ENCODE results near the gene SRGAP3.

GRCh38 chr3:9019259-9019961 is 230.0 kb downstream of the SRGAP3 start:
- TF ChIP-seq, protein P1, sequence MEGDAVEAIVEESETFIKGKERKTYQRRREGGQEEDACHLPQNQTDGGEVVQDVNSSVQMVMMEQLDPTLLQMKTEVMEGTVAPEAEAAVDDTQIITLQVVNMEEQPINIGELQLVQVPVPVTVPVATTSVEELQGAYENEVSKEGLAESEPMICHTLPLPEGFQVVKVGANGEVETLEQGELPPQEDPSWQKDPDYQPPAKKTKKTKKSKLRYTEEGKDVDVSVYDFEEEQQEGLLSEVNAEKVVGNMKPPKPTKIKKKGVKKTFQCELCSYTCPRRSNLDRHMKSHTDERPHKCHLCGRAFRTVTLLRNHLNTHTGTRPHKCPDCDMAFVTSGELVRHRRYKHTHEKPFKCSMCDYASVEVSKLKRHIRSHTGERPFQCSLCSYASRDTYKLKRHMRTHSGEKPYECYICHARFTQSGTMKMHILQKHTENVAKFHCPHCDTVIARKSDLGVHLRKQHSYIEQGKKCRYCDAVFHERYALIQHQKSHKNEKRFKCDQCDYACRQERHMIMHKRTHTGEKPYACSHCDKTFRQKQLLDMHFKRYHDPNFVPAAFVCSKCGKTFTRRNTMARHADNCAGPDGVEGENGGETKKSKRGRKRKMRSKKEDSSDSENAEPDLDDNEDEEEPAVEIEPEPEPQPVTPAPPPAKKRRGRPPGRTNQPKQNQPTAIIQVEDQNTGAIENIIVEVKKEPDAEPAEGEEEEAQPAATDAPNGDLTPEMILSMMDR (IDR thresholded peaks at IDR 0.05), result no peak
- no peak for TF ChIP-seq EP300 (IDR thresholded peaks at IDR 0.05)
- TF ChIP-seq POLR2A (IDR thresholded peaks at IDR 0.05), result no peak
- TF ChIP-seq POLR2AphosphoS5 (IDR thresholded peaks at IDR 0.05), result no peak
